NB4 (cell line): ENCODE measurements around the gene UBE2J2.

Source experiments
- CTCF ChIP-seq: IDR thresholded peaks from one replicate; pipeline ENCODE4 v1.5.1; 2012; ENCODE audit warnings: low read depth, low read length
- POLR2A ChIP-seq: IDR thresholded peaks from 2 replicates; pipeline ENCODE4 v1.6.1; 2011; ENCODE audit warnings: mild to moderate bottlenecking; ENCODE audit not compliant: insufficient read length; ENCODE audit errors: extremely low read depth
- TF ChIP-seq, protein P1 (sequence below): IDR thresholded peaks from 2 replicates; pipeline ENCODE4 v1.6.1; 2011; ENCODE audit warnings: low read depth, low read length

GRCh38 chr1:1207571-1207892 lies 66.1 kb downstream of the UBE2J2 start:
- TF ChIP-seq CTCF (no peak), POLR2A (no peak)
- TF ChIP-seq, protein P1, sequence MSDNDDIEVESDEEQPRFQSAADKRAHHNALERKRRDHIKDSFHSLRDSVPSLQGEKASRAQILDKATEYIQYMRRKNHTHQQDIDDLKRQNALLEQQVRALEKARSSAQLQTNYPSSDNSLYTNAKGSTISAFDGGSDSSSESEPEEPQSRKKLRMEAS, result no peak
